HepG2 (cell line): Measurements from ENCODE around the gene VEPH1. TPM values are rescaled to one million over a fixed set of nuclear protein-coding genes. Genes with fewer than 3 reads are reported as not detected.

Experiments used
- ATAC-seq: fragments of 200-7000 bp; cut with Tn5 transposase; 3 replicates; pipeline ENCODE4 v1.9.1; 2020; ENCODE audit warnings: mild to moderate bottlenecking, moderate library complexity
- BruUV-seq: library from RNA; stranded (reverse); fragments of 400-500 nt; replicated peaks from 2 replicates; lab custom pipeline; 2021; lab: Mats Ljungman, UMichigan
- CTCF ChIA-PET: fragments of 300-600 bp; formaldehyde crosslinking; extraction: SDS; loops from one replicate; lab custom pipeline; 2021; ENCODE audit warnings: low total read pairs, inconsistent platforms, low intra/inter-chr PET ratio; lab: Yijun Ruan, JAX
- POLR2A ChIA-PET: fragments of 350-600 bp; sonication (Branson Sonifier 250); formaldehyde crosslinking; loops from one replicate; lab custom pipeline; 2020; ENCODE audit warnings: antibody characterized with exemption, inconsistent platforms; lab: Yijun Ruan, JAX
- DNase-seq: peaks from one replicate; pipeline ENCODE4 v3.0.0-alpha.2; 2015; ENCODE audit warnings: low spot score
- FAIRE-seq: peaks from 3 replicates; lab custom pipeline; 2011; peaks lifted over from hg19 to GRCh38; lab: Jason Lieb, UNC
- H2AFZ ChIP-seq: one replicate; pipeline ENCODE4 v1.6.1; 2011; ENCODE audit warnings: low read length, inconsistent platforms
- H3K27ac ChIP-seq: fragments of 300-600 bp; 3 replicates; pipeline ENCODE4 v1.8.0; 2011; ENCODE audit warnings: mixed run types, mild to moderate bottlenecking, mixed read lengths, low read length, inconsistent platforms; ENCODE audit not compliant: insufficient read depth; ENCODE audit errors: extremely low read length
- H3K27me3 ChIP-seq, 2 experiments: fragments of 200-600 bp in 1 of 2; 2 replicates in 1 of 2; 3 replicates in 1 of 2; pipeline versions ENCODE4 v1.6.0 to v1.8.0; 2011; ENCODE audit warnings: low read length in 2 of 2, mild to moderate bottlenecking in 2 of 2, moderate library complexity in 2 of 2, inconsistent platforms in 1 of 2; ENCODE audit not compliant: insufficient read depth in 2 of 2, control insufficient read depth in 1 of 2
- H3K36me3 ChIP-seq, 2 experiments: fragments of 200-600 bp in 1 of 2; replicated peaks in 1 of 2; 2 replicates in 1 of 2; 3 replicates in 1 of 2; pipeline versions ENCODE4 v1.5.1 to v1.8.0; 2011; ENCODE audit warnings: low read length in 2 of 2, inconsistent platforms in 1 of 2; ENCODE audit not compliant: insufficient read depth in 2 of 2, control insufficient read depth in 1 of 2
- H3K4me1 ChIP-seq: 2 replicates; pipeline ENCODE4 v1.5.1; 2012; ENCODE audit warnings: low read length, inconsistent platforms; ENCODE audit not compliant: insufficient read depth
- H3K4me2 ChIP-seq: 2 replicates; pipeline ENCODE4 v1.6.0; 2011; ENCODE audit warnings: low read depth, low read length, inconsistent platforms
- H3K4me3 ChIP-seq, 3 experiments: fragments of 200-600 bp in 1 of 3; sonication (generic), shearing (Covaris generic) in 1 of 3; replicated peaks in 1 of 3; 2 replicates each; pipeline ENCODE4 v1.5.1; 2011 to 2016; ENCODE audit warnings: low read length in 3 of 3, inconsistent platforms in 2 of 3, low read depth in 2 of 3, mild to moderate bottlenecking in 2 of 3, control low read depth in 1 of 3, mixed read lengths in 1 of 3; ENCODE audit not compliant: insufficient read depth in 1 of 3
- H3K79me2 ChIP-seq: one replicate; pipeline ENCODE4 v1.6.1; 2011; ENCODE audit warnings: low read length, inconsistent platforms; ENCODE audit not compliant: insufficient read depth
- H3K9ac ChIP-seq: 2 replicates; pipeline ENCODE4 v1.6.0; 2011; ENCODE audit warnings: mild to moderate bottlenecking, low read depth, low read length, inconsistent platforms; ENCODE audit not compliant: insufficient read depth
- H3K9me3 ChIP-seq: 2 replicates; pipeline ENCODE4 v1.5.1; 2012; ENCODE audit warnings: mild to moderate bottlenecking, low read length
- H4K20me1 ChIP-seq: 2 replicates; pipeline ENCODE4 v1.6.0; 2011; ENCODE audit warnings: inconsistent platforms, mild to moderate bottlenecking, low read length, moderate library complexity; ENCODE audit not compliant: insufficient read depth
- CBFB ChIP-seq: sonication (generic); formaldehyde crosslinking; IDR thresholded peaks from 2 replicates; pipeline ENCODE4 v1.4.0; 2020; ENCODE audit warnings: missing genetic modification reagents
- E2F5 ChIP-seq: sonication (generic); formaldehyde crosslinking; conservative IDR thresholded peaks from 2 replicates; pipeline ENCODE4 v1.4.0; 2020; ENCODE audit warnings: missing genetic modification reagents
- MAFK ChIP-seq, 2 experiments: IDR thresholded peaks in 1 of 2; conservative IDR thresholded peaks in 1 of 2; 2 replicates each; pipeline ENCODE4 v1.6.1; 2011; ENCODE audit warnings: improper control_type of control experiment in 2 of 2, low read length in 2 of 2
- PLSCR1 ChIP-seq: sonication (generic); formaldehyde crosslinking; IDR thresholded peaks from 2 replicates; pipeline ENCODE4 v1.5.0; 2020; ENCODE audit warnings: missing genetic modification reagents, mild to moderate bottlenecking, borderline replicate concordance
- POLR2A ChIP-seq, 2 experiments: IDR thresholded peaks; 2 replicates each; pipeline ENCODE4 v1.6.1; 2011; ENCODE audit warnings: low read depth in 2 of 2, low read length in 2 of 2, mild to moderate bottlenecking in 1 of 2, moderate library complexity in 1 of 2; ENCODE audit not compliant: insufficient read depth in 1 of 2
- SP1 ChIP-seq, 2 experiments: fragments of 450-650 bp in 1 of 2; sonication (generic) in 1 of 2; formaldehyde crosslinking in 1 of 2; IDR thresholded peaks; 2 replicates each; pipeline versions ENCODE4 v1.4.0 to v1.6.1; 2016 to 2020; ENCODE audit warnings: missing genetic modification reagents in 1 of 2
- TFDP1 ChIP-seq: IDR thresholded peaks from 2 replicates; pipeline ENCODE4 v1.6.1; 2016; ENCODE audit warnings: missing compliant biosample characterization, missing genetic modification reagents, borderline replicate concordance
- ZNF17 ChIP-seq: sonication (generic); formaldehyde crosslinking; IDR thresholded peaks from 2 replicates; pipeline ENCODE4 v1.5.0; 2020; ENCODE audit warnings: mild to moderate bottlenecking, missing genetic modification reagents
- ZNF644 ChIP-seq: IDR thresholded peaks from 2 replicates; pipeline ENCODE4 v1.6.1; 2016; ENCODE audit warnings: low read depth
- WGBS: methylation state at CpG from one replicate; pipeline ENCODE4 v1.1.6; 2017; ENCODE audit warnings: low lambda C conversion rate; 5-methylcytosine and 5-hydroxymethylcytosine counted together
- in situ Hi-C: cut with HindIII; loops from 2 replicates; pipeline ENCODE4 v1.10.0; 2017; ENCODE audit warnings: low pct_unique_long_range_greater_than_20kb; ENCODE audit not compliant: extremely low pct_ligation_motif_present
- intact Hi-C: fragments of 100-400 bp; cut with micrococcal nuclease; formaldehyde crosslinking; loops from one replicate; pipeline ENCODE4 v1.10.0; 2022; ENCODE audit not compliant: unreplicated experiment
- polyA plus RNA-seq, 8 experiments: library from polyadenylated mRNA; depleted of rRNA in 3 of 8; stranded (reverse) in 7 of 8; unstranded in 1 of 8; fragments of >200 nt; fragmentation: Illumina TruSeq in 4 of 8; extraction: Trizol in 4 of 8; gene quantifications; 2 replicates each; pipeline versions ENCODE4 v1.2.1 to v1.2.3, GENCODE V29; 2011 to 2016; ENCODE audit warnings: low read depth in 4 of 8, missing spikeins in 1 of 8, mixed read lengths in 1 of 8; ENCODE audit not compliant: insufficient read depth in 1 of 8
- total RNA-seq, 5 experiments: library from RNA; depleted of rRNA; stranded (reverse); fragments of >200 nt; fragmentation: Illumina TruSeq; extraction: Trizol; gene quantifications; 2 replicates each; pipeline ENCODE4 v1.2.3, GENCODE V29; 2016; ENCODE audit warnings: low read depth in 1 of 5

VEPH1 gene
- total and polyA plus RNA-seq, 2 of the 13 experiments (the other 11 are each of a cell fraction or from before 2014, with no cell fraction given) = not detected

DNA sequence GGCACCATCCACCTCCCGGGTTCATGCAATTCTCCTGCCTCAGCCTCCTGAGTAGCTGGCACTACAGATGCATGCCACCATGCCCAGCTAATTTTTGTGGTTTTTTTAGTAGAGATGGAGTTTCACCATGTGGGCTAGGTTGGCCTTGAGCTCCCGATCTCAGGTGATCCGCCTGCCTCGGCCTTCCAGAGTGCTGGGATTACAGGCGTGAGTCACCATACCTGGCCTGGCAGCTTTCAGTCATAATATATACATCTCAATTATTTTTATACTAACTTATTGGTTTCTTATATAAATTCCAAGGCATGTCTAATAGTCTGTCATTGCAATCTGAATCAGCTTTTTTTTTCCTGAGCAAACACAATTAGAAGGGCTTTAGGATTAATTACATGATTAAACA is 269.3 kb downstream of the VEPH1 start:
- ATAC-seq = no peak
- Histone ChIP-seq H3K4me1 (no peaks in the 10 kb centered on the region), H4K20me1 (no peaks in the 10 kb centered on the region), H3K27ac (no peak overlapping the region), H3K4me3 (no peak overlapping the region), H3K36me3 (no peaks in the 10 kb centered on the region), H3K79me2 (no peaks in the 10 kb centered on the region), H3K9ac (no peak overlapping the region), H3K4me2 (no peak overlapping the region), H2AFZ (no peak overlapping the region), H3K9me3 (no peaks in the 10 kb centered on the region), H3K27me3 (peaks cover 0 to 3% of the 10 kb centered on the region in 2 experiments; a peak in 2 of 5 replicates)
- intact Hi-C loops (no loop called here), in situ Hi-C loops (no loop called here)
- TF ChIP-seq SP1 (IDR thresholded peaks at IDR 0.05) (no peak), SP1 (CRISPR knock-in tag; IDR thresholded peaks at IDR 0.05) (no peak), ZNF17 (CRISPR knock-in tag) (no peak), CBFB (CRISPR knock-in tag) (no peak), TFDP1 (CRISPR knock-in tag) (no peak), E2F5 (CRISPR knock-in tag) (no peak), MAFK (conservative IDR thresholded peaks at IDR 0.05 in 1 of 2, IDR thresholded peaks at IDR 0.05 in 1 of 2; ENCODE audit: low read length in 2 of 2) (no peak), ZNF644 (CRISPR knock-in tag) (no peak), POLR2A (IDR thresholded peaks at IDR 0.05; ENCODE audit: insufficient read depth in 1 of 2, low read depth in 2 of 2, low read length in 2 of 2) (no peak), PLSCR1 (CRISPR knock-in tag) (no peak)
- 41% methylated on average over 5 of the region's 5 CpGs for WGBS
- no TSS peak for BruUV-seq
- POLR2A ChIA-PET = interaction anchor here (1.1 kb wide), 1 partner anchor 59 kb away, joined by 3 read pairs; no protein-coding TSS in a partner anchor
- no peak for FAIRE-seq
- no peak for DNase-seq
- CTCF ChIA-PET = no interaction called here
